ENCODE results near the gene RAB36.
"Not testable (repeated sequence)": the region's sequence is repeated elsewhere in the genome, so short reads cannot be mapped to it uniquely, and the experiment has no call there.

RAB36 gene

DNA sequence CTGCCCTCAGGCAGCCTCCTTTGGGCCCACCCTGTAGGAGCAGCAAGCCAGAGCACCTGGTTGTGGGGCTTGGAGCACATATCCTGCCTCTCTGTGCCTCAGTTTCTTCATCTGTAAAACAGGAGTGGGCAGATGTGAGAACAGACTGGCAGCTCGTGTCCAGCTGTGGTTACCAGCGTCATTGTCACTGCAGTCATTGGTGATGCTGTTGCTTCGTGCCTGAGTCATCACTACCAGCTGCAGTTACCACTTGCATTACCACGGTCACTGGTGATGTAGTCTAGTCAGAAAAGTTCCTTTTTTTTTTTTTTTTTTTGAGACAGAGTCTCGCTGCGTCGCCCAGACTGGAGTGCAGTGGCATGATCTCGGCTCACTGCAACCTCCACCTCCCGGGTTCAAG is 23.9 kb upstream of the RAB36 start:
- no peak for ATAC-seq

- no peak for ATAC-seq
These were observed 22.9 kb upstream of the RAB36 start for GRCh38 chr22:23122216-23122957.

GRCh38 chr22:23122992-23123803 is 22.1 kb upstream of the RAB36 start:
- ATAC-seq = no peak

DNA sequence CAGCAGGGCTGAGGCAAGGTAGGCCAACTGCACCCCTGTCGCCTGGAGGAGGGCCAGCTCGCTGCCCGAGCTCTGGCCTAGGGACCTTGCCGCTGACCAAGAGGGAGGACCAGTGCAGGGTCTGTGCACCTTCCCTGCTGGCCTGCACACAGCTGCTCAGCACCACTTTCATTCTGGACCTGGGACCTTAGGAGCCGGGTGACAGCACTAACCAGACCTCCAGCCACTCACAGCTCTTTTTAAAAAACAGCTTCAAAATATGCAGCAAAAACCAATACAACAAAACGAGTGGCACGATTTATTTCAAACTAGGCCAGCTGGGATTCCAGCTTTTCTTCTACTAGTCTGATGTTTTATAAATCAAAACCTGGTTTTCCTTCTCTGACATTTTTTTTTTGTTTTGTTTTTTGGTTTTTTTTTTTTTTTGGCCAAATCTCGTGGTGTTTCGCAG is 21.4 kb upstream of the RAB36 start:
- no peak for ATAC-seq

DNA sequence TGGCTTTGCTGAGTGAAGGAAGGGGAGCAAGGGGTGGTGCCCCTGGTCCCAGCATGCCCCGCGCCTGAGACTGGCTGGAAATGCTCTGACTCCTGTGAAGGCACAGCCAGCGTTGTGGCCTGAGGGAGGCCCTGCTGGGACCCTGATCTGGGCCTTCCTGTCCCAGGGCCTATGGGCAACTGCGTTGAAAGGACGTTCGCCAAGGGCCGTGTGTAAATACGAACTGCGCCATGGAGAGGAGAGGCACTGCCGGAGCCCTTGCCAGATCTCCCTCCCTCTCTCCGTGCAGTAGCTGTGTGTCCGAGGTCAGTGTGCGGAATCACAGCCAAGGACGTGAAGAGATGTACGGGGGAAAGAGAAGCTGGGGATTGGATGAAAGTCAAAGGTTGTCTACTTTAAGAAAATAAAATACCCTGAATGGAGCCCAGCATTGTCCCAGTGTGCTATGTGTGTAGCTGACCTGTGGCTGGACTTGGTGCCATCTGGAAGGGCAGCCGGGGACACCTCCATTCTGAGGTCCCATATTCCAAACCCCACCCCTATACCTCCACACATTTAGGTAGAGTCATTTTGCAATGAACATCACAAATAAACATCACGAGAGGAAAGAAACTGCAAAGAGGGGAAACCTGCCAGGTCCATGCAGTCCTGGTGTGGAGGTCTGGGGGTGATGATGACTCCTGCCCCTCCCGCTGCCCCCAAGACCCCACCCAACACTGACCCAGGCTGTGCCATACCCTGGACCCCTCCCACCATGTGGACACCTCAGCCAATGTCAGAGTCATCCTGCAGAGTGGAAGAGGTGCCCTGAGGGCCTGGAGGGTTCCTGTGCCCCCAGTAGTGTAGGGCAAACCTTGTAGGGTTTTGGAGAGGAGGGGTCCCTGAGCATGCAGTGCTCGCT is 20.4 kb upstream of the RAB36 start:
- no peak for ATAC-seq

- no peak for ATAC-seq
These were observed 19.7 kb upstream of the RAB36 start for GRCh38 chr22:23125512-23126103.

DNA sequence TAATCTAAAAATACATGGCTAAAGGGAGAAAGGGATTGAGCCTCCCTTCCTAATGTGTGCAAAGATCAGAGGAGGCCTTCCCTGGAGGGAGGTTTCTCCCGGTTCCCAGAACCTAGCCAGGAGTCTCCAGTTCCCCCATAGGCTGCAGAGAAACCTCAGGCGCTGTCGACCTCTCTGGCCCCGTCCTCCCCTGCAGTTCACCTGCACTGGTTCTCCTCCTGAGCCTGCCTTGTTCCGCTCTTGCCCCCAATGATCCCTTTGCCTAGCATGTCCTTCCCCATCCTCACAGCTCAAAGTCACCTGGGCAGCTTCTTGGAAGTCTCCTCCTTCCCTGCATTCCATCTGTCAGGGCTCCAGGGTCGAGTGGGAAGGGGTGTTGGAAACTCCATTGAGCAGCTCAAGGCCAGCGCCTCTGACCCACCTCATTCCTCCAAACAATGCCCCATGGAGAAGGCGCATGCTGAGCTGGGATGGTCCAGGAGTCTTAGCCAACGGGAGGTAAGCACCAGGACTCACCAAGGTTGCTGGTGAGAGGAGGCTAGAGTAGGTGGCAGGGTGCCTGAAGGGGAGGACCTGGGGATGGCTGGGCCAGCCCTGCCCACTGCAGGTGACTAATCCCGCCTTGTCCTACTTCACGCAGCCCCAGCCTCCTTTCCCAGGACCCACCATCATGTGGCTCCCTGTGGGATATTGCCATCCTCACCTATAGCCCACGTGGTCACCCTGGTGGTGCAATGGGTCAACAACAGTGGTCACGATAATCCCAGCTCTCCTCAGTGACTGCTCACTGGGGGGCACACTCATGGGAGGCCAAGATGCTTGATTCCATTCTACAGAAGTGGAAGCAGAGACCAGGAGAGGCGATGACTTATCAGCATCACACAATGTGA is 18.9 kb upstream of the RAB36 start:
- ATAC-seq = no peak

- ATAC-seq = no peak
These were observed 18.1 kb upstream of the RAB36 start for GRCh38 chr22:23127055-23127756.

DNA sequence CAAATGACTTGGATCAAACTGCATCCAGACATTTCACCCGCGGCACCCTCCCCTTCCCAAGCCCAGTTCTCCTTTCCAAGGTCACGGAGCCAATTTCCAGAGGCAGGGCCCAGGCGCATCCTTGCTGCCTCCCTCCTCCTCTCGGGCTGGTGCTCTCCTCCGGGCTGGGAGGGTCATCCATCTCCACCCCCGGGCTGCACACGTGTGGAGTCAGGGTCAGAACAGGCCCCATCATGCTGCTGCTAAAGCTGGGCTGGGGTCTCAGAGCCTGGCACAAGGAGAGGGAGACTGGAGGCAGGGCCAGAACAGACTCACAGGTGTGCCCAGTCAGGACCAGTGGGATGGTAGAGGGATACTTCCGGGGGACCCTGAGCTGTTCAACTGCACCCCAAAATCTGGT is 17.5 kb upstream of the RAB36 start:
- ATAC-seq = no peak

DNA sequence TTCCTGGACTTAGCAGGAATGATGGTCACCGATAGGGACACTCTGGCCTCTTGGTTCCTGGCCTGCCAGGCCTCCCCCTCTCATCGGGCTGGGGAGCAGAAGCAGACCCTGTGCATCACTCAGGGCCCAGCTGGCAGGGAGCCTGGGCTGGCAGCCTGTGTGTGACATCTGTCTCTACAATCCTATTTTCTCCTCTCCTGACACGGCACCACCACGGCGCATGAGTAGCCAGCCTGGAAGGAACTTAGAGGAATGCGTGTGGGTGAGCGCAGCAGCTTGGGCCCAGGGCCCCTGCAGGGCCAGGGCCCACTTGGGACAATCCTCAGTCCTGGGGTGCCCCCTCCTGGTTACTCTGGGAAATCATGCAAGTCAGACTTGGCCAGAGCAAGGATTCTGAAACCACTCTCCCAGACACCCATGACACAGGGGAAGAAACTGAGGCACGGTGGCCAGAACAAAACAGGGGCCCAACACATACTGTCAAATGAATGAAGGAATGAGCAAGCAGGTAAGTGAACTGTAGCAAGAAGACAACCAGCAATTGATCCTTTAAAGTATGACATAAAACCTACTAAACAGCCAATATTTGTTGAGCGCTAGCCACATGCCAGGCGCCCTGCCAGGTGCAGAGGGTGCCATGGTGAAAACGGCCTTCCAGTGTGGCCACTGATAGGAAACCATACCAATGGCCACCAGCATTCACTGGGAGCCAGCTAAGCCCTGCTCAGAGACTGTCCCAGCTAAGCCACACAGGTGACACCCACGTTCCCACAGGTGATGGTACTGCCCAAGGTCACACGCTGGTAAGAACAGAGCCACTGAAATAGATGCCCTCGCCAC is 16.8 kb upstream of the RAB36 start:
- ATAC-seq = peak; percentile 63 to 76

DNA sequence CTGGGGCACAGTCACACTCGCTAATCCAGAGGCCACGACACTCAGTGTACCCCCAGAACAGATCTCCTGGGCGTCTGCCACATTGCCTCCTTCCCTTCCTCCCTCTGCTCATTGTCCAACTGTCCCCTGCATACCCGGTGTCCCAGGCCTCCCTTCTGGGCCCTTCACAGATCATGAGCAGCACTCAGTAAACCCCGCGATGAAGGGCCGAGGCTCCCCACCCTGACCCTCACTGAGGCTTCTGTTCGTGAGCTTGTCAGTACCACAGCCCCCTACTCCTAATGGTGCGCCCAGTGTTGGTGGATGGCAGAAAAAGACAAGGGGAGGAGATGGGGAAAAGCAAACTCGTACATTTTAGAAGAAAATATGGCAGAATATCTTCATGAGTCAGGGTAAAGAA is 16.1 kb upstream of the RAB36 start:
- ATAC-seq = no peak

GRCh38 chr22:23130697-23131096 is 14.6 kb upstream of the RAB36 start:
- no peak for ATAC-seq

- no peak for ATAC-seq
These were observed 13.3 kb upstream of the RAB36 start for GRCh38 chr22:23131931-23132330.

GRCh38 chr22:23132376-23133091 is 12.7 kb upstream of the RAB36 start:
- no peak for ATAC-seq

DNA sequence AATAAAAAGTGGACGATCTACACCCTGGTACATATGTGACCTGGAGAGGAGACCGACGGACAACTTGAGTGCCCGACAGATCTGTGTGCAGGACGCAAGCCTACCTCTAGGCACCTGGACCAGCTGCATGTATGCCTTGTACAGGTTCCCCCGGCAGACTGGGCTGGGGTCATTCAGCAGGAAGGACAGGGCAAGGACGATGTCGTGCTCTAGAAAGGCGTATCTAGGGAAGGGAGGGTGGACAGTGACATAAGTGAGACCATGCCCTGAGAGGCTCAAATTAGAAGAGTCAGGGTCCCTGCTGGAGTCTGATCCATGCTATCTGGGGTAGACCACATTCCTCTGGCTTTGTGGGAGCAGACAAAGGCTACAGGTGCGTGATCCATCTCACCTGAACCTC is 11.4 kb upstream of the RAB36 start:
- ATAC-seq = no peak

GRCh38 chr22:23136991-23137390 is 8.3 kb upstream of the RAB36 start:
- ATAC-seq = not testable (repeated sequence)

GRCh38 chr22:23137468-23137867 is 7.8 kb upstream of the RAB36 start:
- ATAC-seq = no peak

- ATAC-seq = peak in 1 of 2 donors; percentile 7
These were observed 7.2 kb upstream of the RAB36 start for GRCh38 chr22:23137905-23138561.

Measured in activated CD4-positive, CD25-positive, alpha-beta regulatory T cell treated with anti-CD3 and anti-CD28 coated beads, Interleukin-2, amount 50 U/mL, for 24 hours (primary cell).